UCSD-AML1 (cell line): ENCODE measurements around the gene PTPRN2.
"Not testable (repeated sequence)": the region's sequence is repeated elsewhere in the genome, so short reads cannot be mapped to it uniquely, and the experiment has no call there.

ENCODE experiments used
- DNase-seq: peaks from one replicate; lab custom pipeline; 2025; ENCODE audit not compliant: unreplicated experiment; lab: John Stamatoyannopoulos, UW

PTPRN2 gene

DNA sequence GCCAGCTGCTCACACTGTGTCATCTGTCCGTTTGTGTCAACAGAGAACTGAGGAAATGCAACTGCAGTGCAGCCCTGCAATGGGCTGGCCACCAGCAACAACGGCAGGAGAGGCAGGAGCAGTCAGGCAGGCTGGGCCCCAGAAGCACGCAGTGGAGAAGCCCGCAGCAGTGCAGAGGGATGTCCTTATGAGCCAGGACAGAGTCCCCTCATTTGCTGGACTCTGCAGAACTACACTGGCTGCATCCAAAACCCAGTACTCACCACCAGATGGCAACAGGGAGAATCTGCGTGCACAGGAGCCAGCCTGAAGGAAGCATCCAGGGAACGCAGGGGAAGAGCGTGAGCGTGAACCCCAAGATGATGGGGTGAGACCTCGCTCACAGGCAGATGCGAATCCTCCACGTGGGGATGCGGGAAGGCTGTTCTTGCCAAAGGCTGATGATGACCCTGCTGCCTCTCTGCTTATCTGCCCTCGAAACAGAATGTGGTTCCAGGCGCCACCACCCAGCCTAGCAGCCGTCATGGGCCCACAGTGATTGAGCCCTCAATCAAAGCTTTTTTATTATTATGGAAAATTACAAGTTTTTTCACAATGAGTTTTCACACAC is 232.1 kb downstream of the PTPRN2 start:
- DNase-seq: no peak

DNA sequence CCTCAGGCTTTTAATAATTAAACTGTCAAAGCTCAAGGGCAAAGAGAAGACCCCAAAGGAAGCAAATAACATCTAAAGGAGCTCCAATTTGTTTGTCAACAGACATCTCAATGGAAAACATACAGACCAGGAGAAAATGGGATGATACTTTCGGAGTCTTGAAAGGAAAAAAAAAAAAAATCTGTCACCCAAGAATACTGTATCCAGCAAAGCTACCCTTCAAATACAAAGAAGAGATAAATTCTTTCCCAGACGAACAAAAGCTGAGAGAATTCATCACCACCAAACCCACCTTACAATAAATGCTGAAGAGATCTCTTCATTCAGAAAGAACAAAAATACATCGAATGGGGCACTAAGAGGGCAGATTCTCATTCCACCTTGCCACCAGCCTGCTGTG is 232.8 kb downstream of the PTPRN2 start:
- no peak for DNase-seq

GRCh38 chr7:158353606-158354570 is 233.7 kb downstream of the PTPRN2 start:
- peak; percentile 8 for DNase-seq

- DNase-seq: not testable (repeated sequence)
These were observed 235.5 kb downstream of the PTPRN2 start for GRCh38 chr7:158351899-158352729.

GRCh38 chr7:158351481-158351880 is 236.1 kb downstream of the PTPRN2 start:
- DNase-seq: no peak

- no peak for DNase-seq
These were observed 236.6 kb downstream of the PTPRN2 start for GRCh38 chr7:158351051-158351450.

- DNase-seq: no peak
These were observed 237.3 kb downstream of the PTPRN2 start for GRCh38 chr7:158350166-158350900.

- DNase-seq: no peak
These were observed 239.2 kb downstream of the PTPRN2 start for GRCh38 chr7:158348446-158348845.

- not testable (repeated sequence) for DNase-seq
These were observed 239.6 kb downstream of the PTPRN2 start for GRCh38 chr7:158348039-158348438.

- DNase-seq: no peak
These were observed 241.9 kb downstream of the PTPRN2 start for GRCh38 chr7:158345731-158346130.

DNA sequence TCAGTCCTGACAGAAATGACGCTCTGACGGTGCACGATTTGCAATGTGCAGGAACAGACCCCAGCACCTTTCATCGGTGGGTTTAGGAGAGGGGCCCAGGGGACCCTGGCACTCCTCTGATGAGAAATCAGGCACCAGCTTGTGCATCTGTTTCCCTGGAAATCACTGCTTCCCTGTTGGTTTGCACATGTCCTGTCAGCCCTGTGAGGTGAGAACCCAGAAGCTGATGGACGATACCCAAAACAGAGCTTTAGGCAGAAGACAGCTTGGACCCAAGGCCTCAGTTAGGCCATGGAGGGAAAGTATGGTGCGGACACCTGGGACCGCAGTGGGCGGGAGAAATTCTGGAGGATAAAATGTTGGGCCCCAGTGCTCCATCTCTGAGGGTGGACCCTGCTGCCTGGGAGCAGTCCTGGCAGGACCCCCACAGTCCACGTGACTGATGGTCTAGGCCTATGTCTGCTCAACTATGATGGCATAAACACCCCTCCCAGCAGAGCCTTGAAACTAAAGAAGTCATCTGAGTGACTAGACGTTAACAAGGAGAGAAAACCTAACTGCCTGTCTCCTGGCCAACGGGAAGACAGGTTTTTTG is 242.8 kb downstream of the PTPRN2 start:
- no peak for DNase-seq

- DNase-seq: no peak
These were observed 243.6 kb downstream of the PTPRN2 start for GRCh38 chr7:158343936-158344455.

DNA sequence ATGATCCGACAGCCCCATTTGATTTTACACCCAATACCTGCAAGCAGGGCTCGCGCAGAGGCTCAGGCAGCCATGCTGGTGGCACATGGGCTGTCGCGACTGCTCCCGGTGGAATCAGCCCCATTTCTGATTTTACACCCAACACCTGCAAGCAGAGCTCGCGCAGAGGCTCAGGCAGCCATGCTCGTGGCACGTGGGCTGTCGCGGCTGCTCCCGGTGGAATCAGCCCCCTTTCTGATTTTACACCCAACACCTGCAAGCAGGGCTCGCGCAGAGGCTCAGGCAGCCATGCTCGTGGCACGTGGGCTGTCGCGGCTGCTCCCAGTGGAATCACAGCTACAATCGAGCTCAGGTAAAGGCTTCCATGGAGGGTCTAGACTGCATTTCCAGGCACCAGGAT is 244.1 kb downstream of the PTPRN2 start:
- DNase-seq: no peak

DNA sequence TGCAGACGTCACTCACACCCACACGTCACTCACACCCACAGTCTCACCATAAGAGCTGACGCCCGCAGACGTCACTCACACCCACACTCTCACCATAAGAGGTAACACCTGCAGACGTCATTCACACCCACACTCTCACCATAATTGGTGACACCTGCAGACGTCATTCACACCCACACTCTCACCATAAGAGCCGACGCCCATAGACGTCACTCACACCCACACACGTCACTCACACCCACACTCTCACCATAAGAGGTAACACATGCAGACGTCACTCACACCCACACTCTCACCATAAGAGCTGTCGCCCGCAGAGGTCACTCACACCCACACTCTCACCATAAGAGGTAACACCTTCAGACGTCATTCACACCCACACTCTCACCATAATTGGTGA is 246.5 kb downstream of the PTPRN2 start:
- DNase-seq: not testable (repeated sequence)

DNA sequence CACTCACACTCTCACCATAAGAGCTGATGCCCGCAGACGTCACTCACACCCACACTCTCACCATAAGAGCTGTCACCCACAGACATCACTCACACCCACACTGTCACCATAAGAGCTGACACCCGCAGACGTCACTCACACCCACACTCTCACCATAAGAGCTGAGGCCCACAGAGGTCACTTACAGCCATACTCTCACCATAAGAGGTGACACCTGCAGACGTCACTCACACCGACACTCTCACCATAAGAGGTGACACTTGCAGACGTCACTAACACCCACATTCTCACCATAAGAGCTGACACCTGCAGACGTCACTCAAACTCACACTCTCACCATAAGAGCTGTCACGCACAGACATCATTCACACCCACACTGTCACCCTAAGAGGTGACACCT is 250.7 kb downstream of the PTPRN2 start:
- DNase-seq: not testable (repeated sequence)

DNA sequence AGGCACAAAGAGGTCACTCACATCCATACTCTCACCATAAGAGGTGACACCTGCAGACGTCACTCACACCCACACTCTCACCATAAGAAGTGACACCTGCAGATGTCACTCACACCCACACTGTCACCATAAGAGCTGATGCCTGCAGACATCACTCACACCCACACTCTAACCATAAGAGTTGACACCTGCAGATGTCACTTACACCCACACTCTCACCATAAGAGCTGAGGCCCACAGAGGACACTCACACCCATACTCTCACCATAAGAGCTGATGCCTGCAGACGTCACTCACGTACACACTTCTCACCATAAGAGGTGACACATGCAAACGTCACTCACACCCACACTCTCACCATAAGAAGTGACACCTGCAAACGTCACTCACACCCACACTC is 255.1 kb downstream of the PTPRN2 start:
- DNase-seq: not testable (repeated sequence)

- not testable (repeated sequence) for DNase-seq
These were observed 255.7 kb downstream of the PTPRN2 start for GRCh38 chr7:158331826-158332450.

DNA sequence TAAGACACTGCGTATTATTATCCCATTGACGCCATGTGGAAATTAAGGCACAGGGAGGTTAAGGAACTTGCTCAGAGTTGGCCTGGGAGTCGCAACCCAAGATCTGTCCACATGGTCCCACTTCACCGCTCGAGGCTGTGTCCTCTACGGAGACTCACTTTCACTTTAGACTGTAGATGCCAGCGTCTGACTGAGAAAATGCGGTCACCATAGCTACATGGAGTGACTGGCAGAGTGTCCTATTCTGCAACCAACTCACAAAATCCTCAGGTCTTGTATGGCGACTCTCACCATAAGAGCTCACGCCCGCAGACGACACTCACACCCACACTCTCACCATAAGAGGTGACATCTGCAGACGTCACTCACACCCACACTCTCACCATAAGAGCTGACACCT is 257.9 kb downstream of the PTPRN2 start:
- no peak for DNase-seq

- no peak for DNase-seq
These were observed 258.5 kb downstream of the PTPRN2 start for GRCh38 chr7:158329014-158329610.
